IMR-90 (cell line): ENCODE measurements around the gene RASL10A. TPM values are rescaled to one million over a fixed set of nuclear protein-coding genes. Genes with fewer than 3 reads are reported as not detected.
"Not testable (repeated sequence)": the region's sequence is repeated elsewhere in the genome, so short reads cannot be mapped to it uniquely, and the experiment has no call there.

Experiments
- ATAC-seq: fragments of 200-7000 bp; cut with Tn5 transposase; 2 replicates; pipeline ENCODE4 v1.9.1; 2020; ENCODE audit warnings: low read depth, mild to moderate bottlenecking, moderate library complexity
- BruUV-seq: library from RNA; stranded (reverse); fragments of 400-500 nt; replicated peaks from 2 replicates; lab custom pipeline; 2021; lab: Mats Ljungman, UMichigan
- CTCF ChIA-PET: fragments of 300-600 bp; formaldehyde crosslinking; extraction: SDS; loops from one replicate; lab custom pipeline; 2021; ENCODE audit warnings: antibody characterized with exemption; lab: Yijun Ruan, JAX
- POLR2A ChIA-PET: fragments of 300-600 bp; sonication (Branson Sonifier 250); formaldehyde crosslinking; loops from one replicate; lab custom pipeline; 2022; ENCODE audit warnings: antibody characterized with exemption; ENCODE audit not compliant: unreplicated experiment; lab: Charles Lee
- DNase-seq: peaks from one replicate; pipeline ENCODE4 v3.0.0; 2013
- H2AFZ ChIP-seq: replicated peaks from 2 replicates; pipeline ENCODE3; 2013; ENCODE audit warnings: low read length, mild to moderate bottlenecking; ENCODE audit not compliant: poor library complexity
- H2AK5ac ChIP-seq: 2 replicates; pipeline ENCODE4 v1.6.1; 2013; ENCODE audit warnings: low read depth, low read length, inconsistent platforms
- H2AK9ac ChIP-seq: replicated peaks from 2 replicates; pipeline ENCODE3; 2013; ENCODE audit warnings: mild to moderate bottlenecking, low read depth, low read length, moderate library complexity; ENCODE audit not compliant: poor library complexity
- H2BK120ac ChIP-seq: 2 replicates; pipeline ENCODE4 v1.6.1; 2013; ENCODE audit warnings: low read depth, low read length, inconsistent platforms
- H2BK15ac ChIP-seq: 3 replicates; pipeline ENCODE4 v1.6.1; 2013; ENCODE audit warnings: low read depth, low read length, inconsistent platforms
- H2BK20ac ChIP-seq: 2 replicates; pipeline ENCODE4 v1.6.1; 2013; ENCODE audit warnings: low read depth, mild to moderate bottlenecking, inconsistent platforms, low read length, moderate library complexity
- H2BK5ac ChIP-seq: 2 replicates; pipeline ENCODE4 v1.6.1; 2013; ENCODE audit warnings: mild to moderate bottlenecking, low read depth, low read length, inconsistent platforms; ENCODE audit not compliant: poor library complexity, severe bottlenecking
- H3K14ac ChIP-seq: replicated peaks from 2 replicates; pipeline ENCODE4 v1.6.1; 2013; ENCODE audit warnings: low read depth, low read length, inconsistent platforms
- H3K18ac ChIP-seq: 2 replicates; pipeline ENCODE4 v1.6.1; 2013; ENCODE audit warnings: low read depth, low read length, control low read depth
- H3K23ac ChIP-seq: 2 replicates; pipeline ENCODE4 v1.6.1; 2013; ENCODE audit warnings: low read depth, low read length, inconsistent platforms
- H3K27ac ChIP-seq: 2 replicates; pipeline ENCODE4 v1.5.1; 2013; ENCODE audit warnings: mild to moderate bottlenecking, control low read depth, low read length; ENCODE audit not compliant: insufficient read depth
- H3K27me3 ChIP-seq: 2 replicates; pipeline ENCODE4 v1.6.1; 2013; ENCODE audit warnings: low read length; ENCODE audit not compliant: control insufficient read depth, insufficient read depth
- H3K36me3 ChIP-seq: 2 replicates; pipeline ENCODE4 v1.6.1; 2013; ENCODE audit warnings: low read length, mixed read lengths; ENCODE audit not compliant: control insufficient read depth, insufficient read depth
- H3K4ac ChIP-seq: 2 replicates; pipeline ENCODE4 v1.6.1; 2013; ENCODE audit warnings: low read depth, low read length, inconsistent platforms
- H3K4me1 ChIP-seq: 2 replicates; pipeline ENCODE4 v1.6.1; 2013; ENCODE audit warnings: low read length, mixed read lengths; ENCODE audit not compliant: control insufficient read depth, insufficient read depth
- H3K4me2 ChIP-seq: 2 replicates; pipeline ENCODE4 v1.6.1; 2013; ENCODE audit warnings: low read depth, mild to moderate bottlenecking, control low read depth, low read length, moderate library complexity
- H3K4me3 ChIP-seq: 2 replicates; pipeline ENCODE4 v1.5.1; 2013; ENCODE audit warnings: low read depth, mild to moderate bottlenecking, control low read depth, low read length, moderate library complexity; ENCODE audit not compliant: insufficient read depth
- H3K56ac ChIP-seq: 2 replicates; pipeline ENCODE4 v1.6.1; 2013; ENCODE audit warnings: low read length, inconsistent platforms; ENCODE audit not compliant: insufficient read depth; ENCODE audit errors: extremely low read depth
- H3K79me1 ChIP-seq, 2 experiments: 2 replicates each; pipeline ENCODE4 v1.6.1; 2013; ENCODE audit warnings: low read length in 2 of 2, inconsistent platforms in 1 of 2, low read depth in 1 of 2
- H3K9ac ChIP-seq: 2 replicates; pipeline ENCODE4 v1.6.1; 2013; ENCODE audit warnings: low read depth, low read length, control low read depth
- H3K9me1 ChIP-seq: 2 replicates; pipeline ENCODE4 v1.6.1; 2013; ENCODE audit warnings: low read length, inconsistent platforms; ENCODE audit not compliant: insufficient read depth
- H3K9me3 ChIP-seq: 2 replicates; pipeline ENCODE4 v1.6.1; 2013; ENCODE audit warnings: low read length; ENCODE audit not compliant: control insufficient read depth, insufficient read depth
- H4K20me1 ChIP-seq: 2 replicates; pipeline ENCODE4 v1.6.1; 2013; ENCODE audit warnings: low read length, inconsistent platforms; ENCODE audit not compliant: insufficient read depth
- H4K5ac ChIP-seq: 2 replicates; pipeline ENCODE4 v1.6.1; 2013; ENCODE audit warnings: mild to moderate bottlenecking, low read depth, low read length, control low read depth
- H4K8ac ChIP-seq, 2 experiments: 2 replicates each; pipeline ENCODE4 v1.6.1; 2013; ENCODE audit warnings: low read depth in 2 of 2, low read length in 2 of 2, control low read depth in 1 of 2, inconsistent platforms in 1 of 2
- H4K91ac ChIP-seq: 2 replicates; pipeline ENCODE4 v1.6.1; 2013; ENCODE audit warnings: low read depth, low read length, inconsistent platforms; ENCODE audit not compliant: insufficient read depth
- CHD1 ChIP-seq: IDR thresholded peaks from 2 replicates; pipeline ENCODE4 v1.6.1; 2012; ENCODE audit warnings: low read depth, low read length, improper control_type of control experiment
- CTCF ChIP-seq: conservative IDR thresholded peaks from 2 replicates; pipeline ENCODE4 v1.5.1; 2012; ENCODE audit warnings: mild to moderate bottlenecking, low read depth, low read length, improper control_type of control experiment
- RAD21 ChIP-seq: IDR thresholded peaks from 2 replicates; pipeline ENCODE4 v1.6.1; 2012; ENCODE audit warnings: low read length, improper control_type of control experiment
- RCOR1 ChIP-seq: IDR thresholded peaks from 2 replicates; pipeline ENCODE4 v1.6.1; 2012; ENCODE audit warnings: mild to moderate bottlenecking, low read length, improper control_type of control experiment; ENCODE audit not compliant: insufficient replicate concordance
- SMC3 ChIP-seq: fragments of 150-350 bp; IDR thresholded peaks from 2 replicates; pipeline ENCODE4 v1.6.1; 2016; ENCODE audit warnings: low read depth, mild to moderate bottlenecking, antibody characterized with exemption, low read length, moderate library complexity
- WGBS, 2 experiments: methylation state at CpG; one replicate each; pipeline versions ENCODE4 v1.1.5 to v1.1.7; 2013; ENCODE audit warnings: missing lambda C conversion rate in 2 of 2; ENCODE audit not compliant: insufficient read length in 1 of 2; ENCODE audit errors: extremely low coverage in 2 of 2; 5-methylcytosine and 5-hydroxymethylcytosine counted together
- dilution Hi-C: fragments of 300-500 bp; cut with HindIII; formaldehyde crosslinking; loops from one replicate; pipeline ENCODE4 v1.14.3; 2018; ENCODE audit warnings: low sequenced_read_pairs; ENCODE audit not compliant: unreplicated experiment
- in situ Hi-C: fragments of 300-500 bp; cut with MboI; formaldehyde crosslinking; loops from 3 replicates; pipeline ENCODE4 v1.14.3; 2019; ENCODE audit warnings: low sequenced_read_pairs, inconsistent platforms, mixed read lengths
- intact Hi-C: fragments of 100-400 bp; cut with micrococcal nuclease; formaldehyde crosslinking; loops from 2 replicates; pipeline ENCODE4 v1.10.0; 2022
- polyA plus RNA-seq, 3 experiments: library from polyadenylated mRNA; depleted of rRNA; stranded (reverse); fragments of >200 nt; gene quantifications; 2 replicates each; pipeline ENCODE4 v1.2.3, GENCODE V29; 2012; ENCODE audit warnings: low replicate concordance in 1 of 3
- total RNA-seq: library from RNA; depleted of rRNA; stranded (reverse); fragments of >200 nt; gene quantifications from 2 replicates; pipeline ENCODE4 v1.2.3, GENCODE V29; 2012

RASL10A gene
- total and polyA plus RNA-seq, 2 of the 4 experiments (the other 2 are of a cell fraction), result 0.26 TPM; not detected in 1

- intact Hi-C loops, result loop anchor here (1.0 kb wide), 1 partner anchor 53 kb away; the partner anchor contains the start of gene GAS2L1
- no TSS peak for BruUV-seq
- H2BK15ac ChIP-seq, result no peak overlapping the region
- no peaks in the 10 kb centered on the region for H3K4me1 ChIP-seq
- no peak overlapping the region for H3K4me2 ChIP-seq
- H2BK5ac ChIP-seq, result no peak overlapping the region
- no peak overlapping the region for H2BK20ac ChIP-seq
- CTCF ChIA-PET, result interaction anchor here (0.6 to 1.4 kb wide), 3 partner anchors 14 to 81 kb away, joined by 3 to 5 read pairs (median 3); no protein-coding TSS in a partner anchor
- WGBS, 2 experiments, result 43% methylated on average over 6 of the region's 9 CpGs; no CpG with 5 or more reads in 1 of the 2 experiments
- peak overlapping the region; percentile 48 for H2AK9ac ChIP-seq
- no peak overlapping the region for H4K91ac ChIP-seq
- DNase-seq, result peak; percentile 53
- H3K9me3 ChIP-seq, result no peaks in the 10 kb centered on the region
- H2BK120ac ChIP-seq, result no peak overlapping the region
- H3K14ac ChIP-seq, result no peak overlapping the region
- H3K4ac ChIP-seq, result no peak overlapping the region
- no peak overlapping the region for H3K9ac ChIP-seq
- peaks cover 30% of the 10 kb centered on the region for H3K36me3 ChIP-seq
- H4K8ac ChIP-seq, result no peak overlapping the region
- no peak overlapping the region for H3K27ac ChIP-seq
- no peaks in the 10 kb centered on the region; the same call in 1 of the 2 replicates for H4K20me1 ChIP-seq
- no peak overlapping the region for H3K23ac ChIP-seq
- no peak overlapping the region for H3K18ac ChIP-seq
- in situ Hi-C loops, result no loop called here
- TF ChIP-seq CHD1 (no peak), RCOR1 (no peak), SMC3 (peak; percentile 55), RAD21 (peak; percentile 61), CTCF (peak; percentile 62)
- ATAC-seq, result peak; percentile 91
- H2AFZ ChIP-seq, result peak overlapping the region; percentile 79
- H3K9me1 ChIP-seq, result peaks cover 3% of the 10 kb centered on the region; the same call in 1 of the 2 replicates
- no peak overlapping the region for H3K56ac ChIP-seq
- dilution Hi-C loops, result no loop called here
- H3K79me1 ChIP-seq, result no peaks in the 10 kb centered on the region; a peak in 1 of 4 replicates
- no peaks in the 10 kb centered on the region for H3K27me3 ChIP-seq
- no peak overlapping the region for H4K5ac ChIP-seq
- no peak overlapping the region for H3K4me3 ChIP-seq
- POLR2A ChIA-PET, result interaction anchor here (0.6 kb wide), 1 partner anchor 10 kb away, joined by 3 read pairs; no protein-coding TSS in a partner anchor
- H2AK5ac ChIP-seq, result no peak overlapping the region
Measured at GRCh38 chr22:29359469-29359868, 44.0 kb upstream of the RASL10A start.

- H3K9ac ChIP-seq, H3K79me1 ChIP-seq, H3K4me1 ChIP-seq, in situ Hi-C loops, H2BK15ac ChIP-seq, H4K91ac ChIP-seq, POLR2A ChIA-PET, DNase-seq, H3K4ac ChIP-seq, H3K27me3 ChIP-seq, BruUV-seq, H2AK9ac ChIP-seq, H3K9me1 ChIP-seq, H2BK5ac ChIP-seq, H2BK120ac ChIP-seq, H3K9me3 ChIP-seq, H3K4me2 ChIP-seq, H2AK5ac ChIP-seq, dilution Hi-C loops, H3K23ac ChIP-seq, H2BK20ac ChIP-seq, H2AFZ ChIP-seq, H3K14ac ChIP-seq, ATAC-seq, H4K8ac ChIP-seq, intact Hi-C loops, H4K5ac ChIP-seq, H3K56ac ChIP-seq, H4K20me1 ChIP-seq, H3K27ac ChIP-seq, H3K18ac ChIP-seq, H3K4me3 ChIP-seq: not testable (repeated sequence)
- CTCF ChIA-PET, result interaction anchor here (1.1 kb wide), 1 partner anchor 37 kb away, joined by 3 read pairs; no protein-coding TSS in a partner anchor
- peaks cover 49% of the 10 kb centered on the region for H3K36me3 ChIP-seq
- no CpG with 5 or more reads among the region's 12 CpGs for WGBS, 2 experiments
Measured at GRCh38 chr22:29357193-29357890, 41.8 kb upstream of the RASL10A start.
